Activated T-helper 1 cell treated with anti-CD3 and anti-CD28 coated beads, Interleukin-12 subunit alpha, Interleukin-12 subunit beta, Interleukin-2, Interleukin-4 antibody, amounts not matched to agents 30 ng/mL and 10 ng/mL and 1 ng/mL, durations not matched to agents 14 hours and 24 hours and 36 hours (primary cell): ENCODE measurements around the gene CDH16. TPM values are rescaled to one million over a fixed set of nuclear protein-coding genes. Genes with fewer than 3 reads are reported as not detected.
A peak's percentile ranks its signal among the peaks of the same experiment; 100 is the strongest.
"Not testable (repeated sequence)": the region's sequence is repeated elsewhere in the genome, so short reads cannot be mapped to it uniquely, and the experiment has no call there.

Source experiments
- DNase-seq: peaks from one replicate; pipeline ENCODE4 v3.0.0; 2021; ENCODE audit warnings: low spot score
- H3K27ac Mint-ChIP-seq: one replicate; pipeline ENCODE4 v1.8.0; 2021; ENCODE audit warnings: mild to moderate bottlenecking, mixed read lengths
- H3K27me3 Mint-ChIP-seq: one replicate; pipeline ENCODE4 v1.8.0; 2022; ENCODE audit warnings: mild to moderate bottlenecking, moderate library complexity, mixed read lengths; ENCODE audit not compliant: insufficient read depth
- H3K36me3 Mint-ChIP-seq: one replicate; pipeline ENCODE4 v1.8.0; 2021; ENCODE audit warnings: low read depth, mixed read lengths
- H3K4me1 Mint-ChIP-seq: one replicate; pipeline ENCODE4 v1.8.0; 2021; ENCODE audit warnings: low read depth, mixed read lengths
- H3K4me3 Mint-ChIP-seq: one replicate; pipeline ENCODE4 v1.8.0; 2021; ENCODE audit warnings: mild to moderate bottlenecking, moderate library complexity, mixed read lengths
- H3K9me3 Mint-ChIP-seq: one replicate; pipeline ENCODE4 v1.8.0; 2021; ENCODE audit warnings: mixed read lengths
- intact Hi-C: fragments of 100-400 bp; cut with micrococcal nuclease; formaldehyde crosslinking; loops from one replicate; pipeline ENCODE4 v1.15.1; 2024
- total RNA-seq: library from RNA; stranded (reverse); gene quantifications from 2 replicates; pipeline ENCODE4 v1.2.3, GENCODE V29; 2022

Gene CDH16, protein sequence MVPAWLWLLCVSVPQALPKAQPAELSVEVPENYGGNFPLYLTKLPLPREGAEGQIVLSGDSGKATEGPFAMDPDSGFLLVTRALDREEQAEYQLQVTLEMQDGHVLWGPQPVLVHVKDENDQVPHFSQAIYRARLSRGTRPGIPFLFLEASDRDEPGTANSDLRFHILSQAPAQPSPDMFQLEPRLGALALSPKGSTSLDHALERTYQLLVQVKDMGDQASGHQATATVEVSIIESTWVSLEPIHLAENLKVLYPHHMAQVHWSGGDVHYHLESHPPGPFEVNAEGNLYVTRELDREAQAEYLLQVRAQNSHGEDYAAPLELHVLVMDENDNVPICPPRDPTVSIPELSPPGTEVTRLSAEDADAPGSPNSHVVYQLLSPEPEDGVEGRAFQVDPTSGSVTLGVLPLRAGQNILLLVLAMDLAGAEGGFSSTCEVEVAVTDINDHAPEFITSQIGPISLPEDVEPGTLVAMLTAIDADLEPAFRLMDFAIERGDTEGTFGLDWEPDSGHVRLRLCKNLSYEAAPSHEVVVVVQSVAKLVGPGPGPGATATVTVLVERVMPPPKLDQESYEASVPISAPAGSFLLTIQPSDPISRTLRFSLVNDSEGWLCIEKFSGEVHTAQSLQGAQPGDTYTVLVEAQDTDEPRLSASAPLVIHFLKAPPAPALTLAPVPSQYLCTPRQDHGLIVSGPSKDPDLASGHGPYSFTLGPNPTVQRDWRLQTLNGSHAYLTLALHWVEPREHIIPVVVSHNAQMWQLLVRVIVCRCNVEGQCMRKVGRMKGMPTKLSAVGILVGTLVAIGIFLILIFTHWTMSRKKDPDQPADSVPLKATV
- not detected in 2 replicates for total RNA-seq

- intact Hi-C loops: no loop called here
- Mint-ChIP-seq H3K4me3 (no peak within 1 kb of the TSS), H3K27me3 (peaks cover 24% of the 10 kb centered on the region), H3K4me1 (peaks cover 10% of the 10 kb centered on the region), H3K9me3 (no peaks in the 10 kb centered on the region), H3K36me3 (no peaks in the 10 kb centered on the region), H3K27ac (no peak within 1 kb of the TSS)
- DNase-seq: no peak
Observed at GRCh38 chr16:66918803-66919568, at the start of gene CDH16. Gene CDH16, minus strand, starts transcription at chr16:66918885. Its CDS starts 820 bp downstream, at chr16:66918065.

GRCh38 chr16:66964049-66964448, 45.4 kb upstream of the CDH16 start:
- Mint-ChIP-seq H3K4me3 (no peak overlapping the region), H3K27me3 (peaks cover 6% of the 10 kb centered on the region), H3K36me3 (peaks cover 1% of the 10 kb centered on the region), H3K27ac (no peak overlapping the region), H3K4me1 (peaks cover 28% of the 10 kb centered on the region), H3K9me3 (no peaks in the 10 kb centered on the region)
- intact Hi-C loops: no loop called here
- DNase-seq: no peak

DNA sequence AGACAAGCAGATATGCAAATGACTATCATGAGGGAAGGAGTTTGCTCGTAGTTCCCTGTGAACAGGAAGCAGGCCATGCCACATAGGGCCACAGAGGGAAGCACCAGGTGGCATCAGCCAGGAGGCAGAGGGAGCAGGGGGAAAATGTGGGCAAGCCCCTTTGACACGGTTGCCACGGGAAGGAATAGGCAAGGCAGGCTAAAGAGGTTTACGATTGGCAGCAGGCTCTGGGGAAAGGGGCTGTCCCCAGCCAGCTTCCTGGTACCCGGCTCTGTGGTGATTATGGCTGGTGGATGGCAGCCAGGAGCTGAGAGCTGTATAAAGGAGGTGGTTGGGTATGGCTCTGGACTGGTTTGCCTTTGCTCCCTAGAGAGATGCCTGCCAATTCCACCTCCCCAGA, 43.2 kb upstream of the CDH16 start:
- H3K9me3 Mint-ChIP-seq: no peaks in the 10 kb centered on the region
- no peak for DNase-seq
- H3K36me3 Mint-ChIP-seq: no peaks in the 10 kb centered on the region
- peak overlapping the region; percentile 82 for H3K4me3 Mint-ChIP-seq
- peaks cover 4% of the 10 kb centered on the region for H3K27me3 Mint-ChIP-seq
- H3K4me1 Mint-ChIP-seq: peaks cover 45% of the 10 kb centered on the region
- intact Hi-C loops: no loop called here
- peak overlapping the region; percentile 94 for H3K27ac Mint-ChIP-seq

GRCh38 chr16:66961065-66961744, 42.5 kb upstream of the CDH16 start, which contains the start of gene CES3:
Gene CES3, plus strand, starts transcription at chr16:66961266. Its CDS starts 42 bp downstream, at chr16:66961308.
- peak within 1 kb of the TSS; percentile 82 for H3K4me3 Mint-ChIP-seq
- peaks cover 45% of the 10 kb centered on the region for H3K4me1 Mint-ChIP-seq
- peak; percentile 60 for DNase-seq
- no peaks in the 10 kb centered on the region for H3K36me3 Mint-ChIP-seq
- H3K27me3 Mint-ChIP-seq: peaks cover 4% of the 10 kb centered on the region
- H3K9me3 Mint-ChIP-seq: no peaks in the 10 kb centered on the region
- intact Hi-C loops: no loop called here
- peak within 1 kb of the TSS; percentile 94 for H3K27ac Mint-ChIP-seq

DNA sequence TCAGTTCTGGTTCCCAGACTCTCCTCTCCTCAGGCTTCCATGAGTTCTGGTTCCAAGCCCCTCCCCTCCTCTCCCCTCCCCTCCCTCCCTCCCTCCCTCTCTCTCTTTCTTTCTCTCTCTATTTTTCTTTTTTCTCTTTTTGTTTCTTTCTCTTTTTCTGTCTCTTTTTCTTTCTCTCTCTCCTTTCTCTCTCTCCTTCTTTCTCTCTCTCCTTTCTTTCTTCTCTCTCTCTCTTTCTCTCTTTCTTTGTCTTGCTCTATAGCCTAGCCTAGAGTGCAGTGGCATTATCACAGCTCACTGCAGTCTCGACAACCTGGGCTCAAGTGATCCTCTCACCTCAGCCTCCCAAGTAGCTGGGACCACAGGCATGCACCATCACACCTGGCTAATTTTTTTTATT, 41.6 kb upstream of the CDH16 start:
- Mint-ChIP-seq H3K9me3 (no peaks in the 10 kb centered on the region), H3K36me3 (no peaks in the 10 kb centered on the region), H3K27ac (no peak overlapping the region), H3K4me1 (peaks cover 45% of the 10 kb centered on the region), H3K27me3 (peaks cover 4% of the 10 kb centered on the region), H3K4me3 (no peak overlapping the region)
- no peak for DNase-seq
- intact Hi-C loops: no loop called here

GRCh38 chr16:66959704-66960161, 41.0 kb upstream of the CDH16 start:
- Mint-ChIP-seq H3K4me1 (peaks cover 45% of the 10 kb centered on the region), H3K27ac (no peak overlapping the region), H3K36me3 (no peaks in the 10 kb centered on the region), H3K27me3 (peaks cover 4% of the 10 kb centered on the region), H3K4me3 (no peak overlapping the region), H3K9me3 (no peaks in the 10 kb centered on the region)
- intact Hi-C loops: no loop called here
- DNase-seq: no peak

- H3K27ac Mint-ChIP-seq: peak overlapping the region; percentile 8
- intact Hi-C loops: no loop called here
Observed at GRCh38 chr16:66958857-66959703, 40.4 kb upstream of the CDH16 start.

GRCh38 chr16:66956154-66956457, 37.4 kb upstream of the CDH16 start:
- DNase-seq, H3K36me3 Mint-ChIP-seq, H3K9me3 Mint-ChIP-seq, H3K27ac Mint-ChIP-seq, intact Hi-C loops, H3K4me3 Mint-ChIP-seq: not testable (repeated sequence)
- Mint-ChIP-seq H3K27me3 (peaks cover 12% of the 10 kb centered on the region), H3K4me1 (peaks cover 37% of the 10 kb centered on the region)

More at GRCh38 chr16:66958857-66959703, 40.4 kb upstream of the CDH16 start:
- H3K36me3 Mint-ChIP-seq: no peaks in the 10 kb centered on the region
- peaks cover 46% of the 10 kb centered on the region for H3K4me1 Mint-ChIP-seq
- H3K4me3 Mint-ChIP-seq: no peak overlapping the region
- peaks cover 4% of the 10 kb centered on the region for H3K27me3 Mint-ChIP-seq
- DNase-seq: no peak
- no peaks in the 10 kb centered on the region for H3K9me3 Mint-ChIP-seq

DNA sequence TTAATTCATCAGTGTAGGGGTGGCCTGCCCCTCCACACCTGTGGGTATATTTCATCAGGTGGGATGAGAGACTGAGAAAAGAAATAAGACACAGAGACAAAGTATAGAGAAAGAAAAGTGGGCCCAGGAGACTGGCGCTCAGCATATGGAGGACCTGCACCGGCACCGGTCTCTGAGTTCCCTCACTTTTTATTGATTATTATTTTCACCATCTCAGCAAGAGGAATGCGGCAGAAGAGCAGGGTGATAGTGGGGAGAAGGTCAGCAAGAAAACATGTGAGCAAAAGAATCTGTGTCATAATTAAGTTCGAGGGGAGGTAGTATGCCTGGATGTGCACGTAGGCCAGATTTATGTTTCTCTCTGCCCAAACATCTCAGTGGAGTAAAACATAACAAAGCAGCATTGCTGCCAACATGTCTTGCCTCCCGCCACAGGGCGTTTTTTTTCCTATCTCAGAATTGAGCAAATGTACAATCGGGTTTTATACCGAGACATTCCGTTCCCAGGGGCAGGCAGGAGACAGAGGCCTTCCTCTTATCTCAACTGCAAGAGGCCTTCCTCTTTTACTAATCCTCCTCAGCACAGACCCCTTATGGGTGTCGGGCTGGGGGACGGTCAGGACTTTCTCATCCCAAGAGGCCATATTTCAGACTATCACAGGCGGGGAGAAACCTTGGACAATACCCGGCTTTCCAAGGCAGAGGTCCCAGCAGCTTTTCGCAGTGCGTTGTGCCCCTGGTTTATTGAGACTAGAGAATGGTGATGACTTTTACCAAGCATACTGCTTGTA, 36.9 kb upstream of the CDH16 start:
- not testable (repeated sequence) for H3K9me3 Mint-ChIP-seq, DNase-seq, H3K36me3 Mint-ChIP-seq, H3K27ac Mint-ChIP-seq, H3K4me3 Mint-ChIP-seq
- intact Hi-C loops: loop anchor here (2.0 kb wide), 1 partner anchor 61 kb away; no protein-coding TSS in a partner anchor
- peaks cover 35% of the 10 kb centered on the region for H3K4me1 Mint-ChIP-seq
- H3K27me3 Mint-ChIP-seq: peaks cover 12% of the 10 kb centered on the region

DNA sequence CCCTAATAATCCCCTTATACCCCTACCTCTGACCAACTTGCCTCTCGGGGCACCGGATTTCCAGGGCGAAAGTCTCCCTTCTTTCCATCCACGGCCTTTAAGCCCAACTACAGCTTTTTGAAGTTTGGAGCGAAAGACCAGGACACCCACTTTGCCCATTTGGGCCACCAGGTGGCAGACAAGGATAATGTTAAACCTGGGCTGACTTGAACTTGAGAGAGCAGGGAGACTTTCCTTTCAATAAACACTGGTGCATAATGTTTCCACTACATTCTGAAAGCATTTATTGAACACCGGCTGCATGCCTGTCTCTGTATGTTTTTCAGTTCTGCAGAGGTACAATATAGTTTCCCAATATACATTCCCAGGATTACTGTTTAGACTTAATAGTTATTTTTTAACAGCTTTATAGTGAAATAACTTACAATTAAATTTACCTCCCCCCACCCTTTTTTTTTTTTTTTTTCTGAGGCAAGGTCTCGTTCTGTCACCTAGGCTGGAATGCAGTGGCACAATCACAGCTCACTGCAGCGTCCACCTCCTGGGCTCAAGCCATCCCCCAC, 35.5 kb upstream of the CDH16 start:
- no peak overlapping the region for H3K4me3 Mint-ChIP-seq
- H3K27ac Mint-ChIP-seq: peak overlapping the region; percentile 18
- intact Hi-C loops: loop anchor here (1.0 to 5.0 kb wide), 7 partner anchors 23 to 463 kb away; partner anchors contain the start of genes MATCAP1 and ZDHHC1
- H3K4me1 Mint-ChIP-seq: peaks cover 30% of the 10 kb centered on the region
- H3K9me3 Mint-ChIP-seq: peaks cover 8% of the 10 kb centered on the region
- peak; percentile 71 for DNase-seq
- H3K36me3 Mint-ChIP-seq: no peaks in the 10 kb centered on the region
- peaks cover 16% of the 10 kb centered on the region for H3K27me3 Mint-ChIP-seq
